Measurements from ENCODE around the gene ERICH6. TPM values are rescaled to one million over a fixed set of nuclear protein-coding genes. Genes with fewer than 3 reads are reported as not detected.

The ERICH6 gene
- total RNA-seq: not detected in 2 replicates

DNA sequence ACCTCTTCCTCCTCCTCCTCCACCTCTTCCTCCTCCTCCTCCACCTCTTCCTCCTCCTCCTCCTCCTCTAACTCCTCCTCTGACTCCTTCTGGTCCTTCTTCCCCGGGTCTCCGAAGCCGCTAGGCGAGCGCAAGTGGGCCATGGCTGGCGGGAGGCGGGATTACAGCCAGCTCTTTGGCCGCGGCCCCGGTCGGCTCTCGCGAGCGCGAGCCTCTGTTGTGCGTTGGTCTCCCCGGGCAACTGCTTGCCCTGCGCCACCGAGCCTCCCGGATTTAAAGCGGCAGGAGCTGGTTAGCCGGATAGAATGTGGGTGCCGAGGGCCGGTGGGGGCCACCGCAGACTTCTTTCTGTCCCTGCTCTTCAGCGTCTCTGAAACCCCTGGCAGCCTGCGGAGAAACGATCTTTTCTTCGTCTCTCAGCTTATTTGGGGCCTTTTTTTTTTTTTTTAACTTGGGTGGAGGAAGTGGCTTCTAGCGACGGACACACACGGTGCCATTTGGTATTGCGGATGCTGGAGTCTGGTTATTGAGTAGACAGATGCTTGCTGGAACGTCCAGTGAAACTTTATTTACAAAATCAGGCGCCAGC is at the start of gene ERICH6:
TSS of gene ERICH6 (minus strand) at position 165 of the 589 bp plus-strand sequence. CDS start at position 143, 22 bp downstream.
- intact Hi-C loops (cut with micrococcal nuclease): loop anchor here (1.0 kb wide), 7 partner anchors 17 to 296 kb away; partner anchors contain the start of genes EIF2A, SELENOT, SERP1 and SIAH2

GRCh38 chr3:150751781-150752263 is 48.1 kb upstream of the ERICH6 start:
- intact Hi-C loops (cut with micrococcal nuclease): loop anchor here (1.0 kb wide), 1 partner anchor 8 kb away; no protein-coding TSS in a partner anchor

DNA sequence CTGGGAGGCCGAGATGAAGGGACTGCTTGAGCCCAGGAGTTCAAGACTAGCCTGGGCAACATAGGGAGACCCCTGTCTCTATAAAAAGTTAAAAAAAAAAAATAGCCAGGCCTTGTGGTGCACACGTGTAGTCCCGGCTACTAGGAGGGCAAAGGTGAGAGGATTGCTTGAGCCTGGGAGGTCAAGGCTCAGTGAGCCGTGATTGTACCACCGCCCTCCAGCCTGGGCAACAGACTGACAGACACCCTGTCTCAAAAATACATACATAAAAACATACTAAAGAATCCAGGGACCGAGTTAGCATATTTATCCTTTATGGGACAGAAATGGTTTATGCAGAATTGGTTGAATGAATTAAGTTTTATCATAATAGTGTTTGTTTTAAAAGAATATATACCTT is 45.5 kb upstream of the ERICH6 start:
- intact Hi-C loops (cut with micrococcal nuclease): no loop called here

DNA sequence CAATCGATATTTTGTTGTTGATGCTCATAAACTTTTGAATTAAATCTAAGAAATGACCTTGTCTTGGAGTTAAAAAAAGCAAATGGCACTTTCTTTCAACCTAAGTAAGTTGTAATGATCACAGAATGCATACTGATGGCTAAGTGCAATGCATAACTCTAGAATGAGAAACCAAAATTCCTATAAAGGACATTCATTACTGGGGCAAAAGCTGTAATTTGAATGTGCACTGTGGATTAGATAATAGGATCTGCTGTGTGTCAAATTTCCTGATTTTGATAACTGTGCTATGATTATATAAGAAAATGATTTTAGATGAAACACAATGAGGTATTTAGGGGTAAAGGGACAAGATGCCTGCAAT is 44.9 kb upstream of the ERICH6 start:
- intact Hi-C loops (cut with micrococcal nuclease): no loop called here

DNA sequence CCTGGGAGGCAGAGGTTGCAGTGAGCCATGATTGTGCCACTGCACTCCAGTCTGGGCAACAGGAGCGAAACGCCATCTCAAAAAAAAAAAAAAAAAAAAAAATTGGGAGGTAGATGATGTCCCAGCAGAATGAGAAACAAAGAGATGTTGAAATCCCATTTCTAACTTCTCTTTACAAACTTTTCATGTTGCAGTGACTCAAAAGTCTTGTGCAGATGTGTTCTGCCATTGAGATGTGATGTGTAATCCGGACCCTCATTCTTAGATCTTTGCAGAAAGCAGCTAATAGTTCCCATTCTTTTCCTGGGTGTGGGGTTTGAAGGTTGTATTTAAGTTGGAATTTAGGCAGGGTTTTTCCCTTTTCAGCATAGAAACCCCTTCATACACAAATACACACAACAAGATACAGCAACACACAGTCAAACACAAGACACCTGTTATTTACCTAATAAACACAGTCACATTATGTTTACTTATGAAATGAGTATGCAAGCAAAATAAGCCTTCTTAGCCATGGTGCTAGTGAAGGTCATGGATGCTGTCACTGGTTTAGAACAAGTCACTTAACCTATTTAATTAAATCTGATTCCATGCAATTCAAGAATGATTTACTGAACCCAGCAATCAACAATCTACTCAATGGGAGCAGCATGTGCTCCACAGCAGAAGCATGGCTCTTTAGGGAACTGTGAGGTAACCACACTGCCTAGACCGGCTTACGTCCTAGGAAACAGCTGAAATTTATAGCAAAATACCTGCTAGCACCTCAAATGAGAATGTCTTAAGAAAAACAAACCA is 44.4 kb upstream of the ERICH6 start:
- intact Hi-C loops (cut with micrococcal nuclease): no loop called here

GRCh38 chr3:150746791-150747590 is 43.3 kb upstream of the ERICH6 start:
- intact Hi-C loops (cut with micrococcal nuclease): no loop called here

DNA sequence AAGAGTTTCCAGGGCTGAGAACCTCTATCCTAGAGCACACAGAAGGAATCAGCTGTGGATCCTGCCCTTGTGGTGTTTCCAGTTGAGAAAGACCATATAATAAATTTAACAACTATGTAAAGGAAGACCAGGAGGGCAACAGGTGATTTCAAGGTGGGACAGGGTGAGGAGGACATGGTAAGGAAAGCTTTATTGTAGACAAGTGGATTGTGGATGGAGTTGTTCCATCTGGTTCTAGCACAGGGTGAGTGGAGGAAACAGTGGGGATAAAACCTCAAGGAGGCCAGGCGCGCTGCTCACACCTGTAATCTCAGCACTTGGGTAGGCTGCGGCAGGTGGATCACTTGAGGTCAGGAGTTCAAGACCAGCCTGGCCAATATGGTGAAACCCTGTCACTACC is 42.1 kb upstream of the ERICH6 start:
- intact Hi-C loops (cut with micrococcal nuclease): no loop called here

DNA sequence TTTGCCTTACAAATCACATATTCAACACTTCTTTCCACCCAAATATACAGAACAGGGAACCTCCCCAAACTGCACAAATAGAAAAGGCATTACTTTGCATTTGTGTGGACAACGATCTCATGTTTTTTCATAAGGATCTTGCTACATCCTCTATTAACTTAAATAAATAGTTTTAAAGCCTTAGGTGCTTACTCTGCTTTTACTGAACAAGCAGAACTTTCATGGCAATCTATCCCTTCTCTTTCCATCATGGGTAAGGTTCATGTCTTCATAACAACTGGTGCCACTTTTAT is 41.1 kb upstream of the ERICH6 start:
- intact Hi-C loops (cut with micrococcal nuclease): no loop called here

DNA sequence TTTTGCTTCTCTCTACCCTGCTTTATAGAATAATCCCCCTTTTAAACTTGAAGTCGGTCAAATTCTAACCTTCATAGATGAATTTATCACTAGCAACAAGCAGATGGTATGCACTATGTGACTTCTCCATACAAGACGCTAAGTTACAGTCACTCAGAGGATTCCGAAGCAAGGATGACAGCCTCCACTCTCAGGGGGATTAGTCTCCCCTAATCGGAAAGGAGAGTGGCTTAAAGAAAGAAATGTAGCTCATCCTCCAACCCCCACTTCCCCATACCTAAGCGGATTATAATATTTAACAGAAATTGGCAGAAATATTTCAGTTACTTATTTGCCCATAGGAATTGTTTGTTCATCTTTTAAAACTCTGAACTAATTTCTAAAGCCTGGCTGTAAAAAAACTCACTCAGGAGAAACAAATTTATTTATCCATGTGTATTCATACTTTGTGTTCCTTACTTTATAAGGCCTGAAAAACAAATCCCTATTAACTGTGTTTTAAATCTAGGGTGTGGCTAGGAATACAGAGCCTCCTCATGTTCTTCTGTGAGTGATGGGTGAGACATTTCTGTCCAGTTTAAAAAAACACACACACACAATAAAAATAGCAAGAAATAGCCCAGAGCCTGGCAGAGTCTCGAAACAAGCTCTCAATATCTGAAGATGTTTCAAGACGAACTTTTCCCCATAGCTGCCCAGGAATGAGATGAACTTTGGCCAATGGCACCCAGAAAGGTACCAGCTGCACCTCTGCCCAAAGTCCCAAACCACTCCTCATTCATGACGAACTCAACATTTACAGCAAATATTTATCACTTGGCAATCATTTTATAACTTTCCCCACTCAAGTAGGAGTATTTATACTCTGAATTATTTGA is 40.6 kb upstream of the ERICH6 start:
- intact Hi-C loops (cut with micrococcal nuclease): no loop called here

DNA sequence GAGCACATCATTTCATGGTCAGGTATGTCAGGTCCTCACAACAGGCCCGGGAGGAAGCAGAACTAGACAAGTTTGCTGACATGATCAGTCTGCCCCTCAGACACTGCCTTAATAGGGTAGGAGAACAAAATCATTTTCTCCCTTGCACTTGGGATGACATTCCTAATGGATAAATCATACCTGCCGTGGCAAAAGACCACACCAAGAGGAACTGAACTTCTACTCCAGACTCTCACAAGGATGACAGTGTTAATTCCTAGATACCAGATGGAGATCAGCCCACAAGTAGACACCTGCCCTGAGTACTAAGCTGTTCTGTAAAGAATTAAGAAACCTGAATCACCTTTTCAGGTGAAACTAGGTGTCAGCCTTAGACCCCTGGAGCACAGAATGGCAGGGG is 39.8 kb upstream of the ERICH6 start:
- intact Hi-C loops (cut with micrococcal nuclease): no loop called here

GRCh38 chr3:150742679-150743078 is 39.0 kb upstream of the ERICH6 start:
- intact Hi-C loops (cut with micrococcal nuclease): no loop called here

GRCh38 chr3:150742141-150742523 is 38.4 kb upstream of the ERICH6 start:
- intact Hi-C loops (cut with micrococcal nuclease): no loop called here

DNA sequence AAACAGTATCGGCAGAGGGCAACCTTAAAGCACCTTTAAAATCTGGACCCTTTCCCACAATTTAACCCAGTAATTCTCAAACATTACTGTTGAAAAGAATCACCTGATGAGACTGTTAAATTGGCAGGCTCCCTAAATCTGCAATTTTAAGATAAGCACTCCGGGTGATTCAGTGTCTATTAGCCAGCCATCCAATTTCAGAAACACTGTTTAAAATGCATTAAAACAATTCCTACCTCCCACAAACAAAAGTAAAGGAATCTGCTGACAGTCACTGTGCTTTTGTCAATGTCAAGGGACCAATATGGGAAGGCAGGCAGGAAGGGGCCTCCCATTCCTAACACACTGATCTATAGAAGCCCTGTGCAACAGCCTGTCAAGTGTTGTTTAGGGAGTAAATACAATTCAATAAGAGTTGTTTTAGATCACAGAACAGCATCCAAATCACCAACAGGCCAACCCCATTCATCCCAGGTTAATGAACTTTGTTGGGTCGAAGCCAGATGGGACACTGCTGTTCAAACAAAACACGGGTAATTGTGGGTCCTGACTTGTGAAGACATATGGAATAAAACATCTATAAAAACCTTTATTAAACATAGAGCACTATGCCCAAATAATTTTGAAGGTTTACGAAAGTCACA is 37.9 kb upstream of the ERICH6 start:
- intact Hi-C loops (cut with micrococcal nuclease): no loop called here

- intact Hi-C loops (cut with micrococcal nuclease): loop anchor here (1.0 kb wide), 1 partner anchor 19 kb away; no protein-coding TSS in a partner anchor
These were observed 37.2 kb upstream of the ERICH6 start for GRCh38 chr3:150740733-150741496.

DNA sequence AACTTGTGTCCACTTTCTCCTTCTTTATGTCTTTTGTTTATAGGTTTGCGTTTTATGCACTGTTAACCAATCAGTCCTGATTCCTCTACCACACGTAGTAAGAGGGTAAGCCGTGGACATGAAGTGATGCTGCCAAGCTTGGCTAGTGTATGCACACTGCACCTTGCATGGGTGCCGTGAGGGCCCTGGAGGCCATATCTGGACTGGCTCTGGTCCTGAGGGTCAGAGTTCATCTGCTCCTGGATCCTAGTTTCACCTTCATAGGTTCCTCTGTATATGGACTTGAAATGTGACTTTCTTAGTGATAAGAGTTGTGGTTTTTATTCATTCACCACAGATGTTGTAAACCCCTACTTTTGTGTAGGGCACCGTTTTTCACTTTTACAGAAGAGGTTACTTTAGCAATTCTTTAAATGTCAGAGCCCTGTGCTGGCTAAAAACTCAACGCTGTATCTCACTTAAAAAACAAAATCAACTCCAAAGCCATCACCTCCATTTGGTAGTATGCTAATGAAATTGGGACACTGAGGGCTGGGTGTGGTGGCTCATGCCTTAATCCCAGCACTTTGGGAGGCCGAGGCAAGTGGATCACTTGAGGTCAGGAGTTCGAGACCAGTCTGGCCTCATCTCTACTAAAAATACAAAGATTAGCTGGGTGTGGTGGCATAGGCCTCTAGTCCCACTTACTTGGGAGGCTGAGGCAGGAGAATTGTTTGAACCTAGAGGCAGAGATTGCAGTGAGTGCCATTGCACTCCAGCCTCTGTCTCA is 36.3 kb upstream of the ERICH6 start:
- intact Hi-C loops (cut with micrococcal nuclease): loop anchor here (1.0 to 2.0 kb wide), 2 partner anchors 17 to 20 kb away; no protein-coding TSS in a partner anchor

DNA sequence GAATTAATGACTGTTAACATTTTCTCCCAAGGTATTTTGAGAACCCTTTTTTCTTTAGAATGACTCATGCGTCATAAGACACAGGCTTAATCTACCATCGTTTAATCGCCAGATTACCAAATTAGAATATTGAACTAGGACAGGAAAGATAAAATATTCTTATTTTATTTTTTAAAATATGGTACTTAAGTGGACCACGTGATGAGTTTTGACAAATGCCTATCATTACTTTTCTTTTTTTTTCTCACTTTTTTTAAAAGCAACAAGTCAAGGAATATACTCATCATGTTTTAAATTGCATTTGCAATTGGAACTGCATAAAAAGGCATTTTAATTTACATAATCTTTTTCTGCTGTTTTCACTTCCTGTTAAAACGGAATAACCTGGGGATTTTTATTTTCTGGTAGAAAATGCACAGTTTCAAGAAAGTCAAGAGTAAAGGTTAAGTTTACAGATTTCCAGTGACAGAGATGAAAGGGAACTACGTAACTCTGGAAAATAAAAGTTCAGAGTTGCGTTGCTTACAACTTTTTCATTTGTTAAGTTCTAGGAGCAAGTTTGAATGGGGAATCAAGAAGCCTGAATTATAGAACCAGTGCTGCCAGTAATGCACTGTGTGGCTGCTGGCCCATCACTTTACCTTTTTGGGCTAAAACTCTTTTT is 35.6 kb upstream of the ERICH6 start:
- intact Hi-C loops (cut with micrococcal nuclease): loop anchor here (2.0 kb wide), 1 partner anchor 17 kb away; no protein-coding TSS in a partner anchor

DNA sequence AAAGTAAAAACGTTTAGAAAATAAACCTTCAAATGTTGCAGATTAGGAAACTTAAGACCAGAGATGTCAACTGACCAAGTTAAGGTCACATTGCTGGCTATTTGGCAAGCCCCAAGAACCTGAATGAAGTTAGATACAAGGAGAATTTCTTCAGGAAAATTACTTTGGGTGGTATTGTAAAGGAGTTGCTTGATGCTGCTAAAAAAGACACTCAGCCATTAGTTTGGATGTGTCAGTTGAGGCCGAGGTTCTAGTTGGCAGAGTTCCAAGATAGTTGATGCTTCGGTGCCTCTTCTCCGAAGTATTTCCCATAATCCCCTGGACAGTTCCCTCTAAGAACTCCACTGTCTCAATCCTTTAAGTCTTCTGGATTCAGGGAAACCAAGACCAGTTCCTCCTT is 35.0 kb upstream of the ERICH6 start:
- intact Hi-C loops (cut with micrococcal nuclease): loop anchor here (2.0 kb wide), 1 partner anchor 16 kb away; no protein-coding TSS in a partner anchor

Measured in T-helper 2 cell treated with Interferon-gamma antibody and Interleukin-4, amounts not matched to agents 100 ng/mL and 5 ng/mL, for 36 hours (primary cell).